CD4-positive, alpha-beta T cell (primary cell): ENCODE measurements around the gene MUC20. TPM values are rescaled to one million over a fixed set of nuclear protein-coding genes. Genes with fewer than 3 reads are reported as not detected.

Experiments used
- ATAC-seq: fragments of 200-7000 bp; cut with Tn5 transposase; one replicate; pipeline ENCODE4 v1.10.0; 2022; ENCODE audit warnings: mild to moderate bottlenecking; ENCODE audit not compliant: poor library complexity
- CTCF ChIA-PET: fragments of 350-600 bp; sonication (Branson Sonifier 250); formaldehyde crosslinking; loops from one replicate; lab custom pipeline; 2021; ENCODE audit warnings: antibody characterized with exemption, inconsistent platforms; lab: Charles Lee
- POLR2A ChIA-PET: fragments of 350-600 bp; sonication (Branson Sonifier 250); formaldehyde crosslinking; loops from one replicate; lab custom pipeline; 2021; ENCODE audit warnings: antibody characterized with exemption, inconsistent platforms; lab: Charles Lee
- DNase-seq, 14 experiments: peaks; one replicate each; pipeline ENCODE4 v3.0.0-alpha.2; 2013 to 2020; ENCODE audit warnings: mixed read lengths in 2 of 14
- H3K27ac ChIP-seq, 2 donors: one replicate each; pipeline versions ENCODE4 v1.5.1 to v1.7.0; 2013; ENCODE audit warnings: low read length in 2 of 2, low read depth in 1 of 2, mild to moderate bottlenecking in 1 of 2
- H3K27me3 ChIP-seq, 2 experiments: 1 replicate in 1 of 2; 2 replicates in 1 of 2; pipeline versions ENCODE4 v1.6.1 to v1.7.0; 2013; ENCODE audit warnings: low read length in 2 of 2, control low read depth in 1 of 2, mild to moderate bottlenecking in 1 of 2, moderate library complexity in 1 of 2; ENCODE audit not compliant: insufficient read depth in 2 of 2, control insufficient read depth in 1 of 2
- H3K36me3 ChIP-seq: one replicate; pipeline ENCODE4 v1.6.1; 2013; ENCODE audit warnings: low read length, control low read depth; ENCODE audit not compliant: insufficient read depth
- H3K4me1 ChIP-seq: one replicate; pipeline ENCODE4 v1.6.1; 2013; ENCODE audit warnings: low read length, control low read depth; ENCODE audit not compliant: insufficient read depth
- H3K4me3 ChIP-seq: one replicate; pipeline ENCODE4 v1.5.1; 2013; ENCODE audit warnings: mild to moderate bottlenecking, low read length, moderate library complexity
- H3K9me3 ChIP-seq, 2 experiments: 1 replicate in 1 of 2; 2 replicates in 1 of 2; pipeline versions ENCODE4 v1.6.1 to v1.7.0; 2013; ENCODE audit warnings: low read length in 2 of 2, mild to moderate bottlenecking in 2 of 2, control low read depth in 1 of 2, moderate library complexity in 1 of 2; ENCODE audit not compliant: control insufficient read depth in 1 of 2, insufficient read depth in 1 of 2
- H3K27ac Mint-ChIP-seq: one replicate; pipeline ENCODE4 v1.8.0; 2020; ENCODE audit warnings: mixed read lengths
- H3K27me3 Mint-ChIP-seq: one replicate; pipeline ENCODE4 v1.8.0; 2021; ENCODE audit warnings: mixed read lengths
- H3K36me3 Mint-ChIP-seq: one replicate; pipeline ENCODE4 v1.8.0; 2021; ENCODE audit warnings: low read depth, mixed read lengths
- H3K4me1 Mint-ChIP-seq: one replicate; pipeline ENCODE4 v1.8.0; 2021; ENCODE audit warnings: low read depth, mixed read lengths
- H3K4me3 Mint-ChIP-seq: one replicate; pipeline ENCODE4 v1.8.0; 2020; ENCODE audit warnings: mild to moderate bottlenecking, mixed read lengths
- H3K9me3 Mint-ChIP-seq: one replicate; pipeline ENCODE4 v1.8.0; 2020; ENCODE audit warnings: mixed read lengths
- intact Hi-C, 2 experiments: fragments of 100-400 bp; cut with DNase I in 1 of 2; cut with micrococcal nuclease in 1 of 2; formaldehyde crosslinking; loops; one replicate each; pipeline versions ENCODE4 v1.15.1 to v1.9.0; 2023 to 2025; cut with DNase I, micrococcal nuclease
- total RNA-seq, 174 experiments: library from RNA in 2 of 174; stranded (reverse) in 2 of 174; gene quantifications; one replicate each; pipeline ENCODE4 v1.2.3 and lab custom pipeline; 2021 to 2026
- TF ChIP-seq, protein P1 (sequence below): fragments of 200-600 bp; IDR thresholded peaks from one replicate; pipeline ENCODE4 v1.8.0; 2022; ENCODE audit warnings: antibody characterized with exemption, mild to moderate bottlenecking

The MUC20 gene
- total RNA-seq, 2 experiments from 2014 or later = 3.9 to 4.1 TPM

DNA sequence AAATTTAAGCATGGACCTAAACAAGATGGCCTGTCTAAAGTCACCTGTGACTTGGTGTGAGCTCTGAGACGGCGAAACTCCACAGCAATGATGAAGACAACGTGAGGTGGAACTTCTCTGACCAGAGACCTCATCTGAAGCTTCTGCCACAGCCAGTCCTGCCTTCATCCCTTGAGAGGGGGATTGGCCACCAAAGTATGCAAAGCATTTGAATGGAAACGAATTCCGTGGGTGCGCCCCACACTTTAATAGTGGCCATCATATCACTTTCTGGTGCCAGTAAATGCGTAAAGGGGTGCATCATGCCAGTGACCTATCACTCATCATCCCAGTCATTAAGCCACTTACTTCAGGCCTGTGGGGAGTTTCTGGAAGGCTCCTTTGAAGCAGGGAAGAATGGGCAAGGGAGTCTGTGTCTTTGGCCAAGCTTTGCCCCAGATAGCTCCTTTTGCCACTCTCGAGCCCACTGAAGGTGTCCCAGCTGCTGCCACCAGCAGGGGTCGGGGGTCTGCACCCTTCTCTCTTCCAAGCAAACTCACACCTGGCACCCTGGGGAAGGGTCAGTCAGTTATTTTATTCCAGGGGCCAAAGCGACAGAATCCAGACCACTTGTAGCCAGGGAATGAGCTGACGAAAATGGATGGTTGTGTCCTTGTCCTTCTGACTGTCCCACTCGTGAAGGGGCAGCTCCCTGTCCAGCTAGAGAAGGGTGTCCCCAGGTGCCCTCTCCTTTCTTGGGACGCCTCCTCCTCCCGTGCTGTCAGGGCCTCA lies 17.7 kb downstream of the MUC20 start:
- Mint-ChIP-seq H3K36me3 (peaks cover 13% of the 10 kb centered on the region), H3K9me3 (no peaks in the 10 kb centered on the region), H3K27ac (no peak overlapping the region), H3K27me3 (peaks cover 3% of the 10 kb centered on the region), H3K4me3 (no peak overlapping the region), H3K4me1 (no peaks in the 10 kb centered on the region)
- POLR2A ChIA-PET = no interaction called here
- no peak overlapping the region for H3K4me3 ChIP-seq
- peak in 1 of 14 experiments; percentile 30 for DNase-seq
- peaks cover 3% of the 10 kb centered on the region for H3K36me3 ChIP-seq
- TF ChIP-seq, protein P1, sequence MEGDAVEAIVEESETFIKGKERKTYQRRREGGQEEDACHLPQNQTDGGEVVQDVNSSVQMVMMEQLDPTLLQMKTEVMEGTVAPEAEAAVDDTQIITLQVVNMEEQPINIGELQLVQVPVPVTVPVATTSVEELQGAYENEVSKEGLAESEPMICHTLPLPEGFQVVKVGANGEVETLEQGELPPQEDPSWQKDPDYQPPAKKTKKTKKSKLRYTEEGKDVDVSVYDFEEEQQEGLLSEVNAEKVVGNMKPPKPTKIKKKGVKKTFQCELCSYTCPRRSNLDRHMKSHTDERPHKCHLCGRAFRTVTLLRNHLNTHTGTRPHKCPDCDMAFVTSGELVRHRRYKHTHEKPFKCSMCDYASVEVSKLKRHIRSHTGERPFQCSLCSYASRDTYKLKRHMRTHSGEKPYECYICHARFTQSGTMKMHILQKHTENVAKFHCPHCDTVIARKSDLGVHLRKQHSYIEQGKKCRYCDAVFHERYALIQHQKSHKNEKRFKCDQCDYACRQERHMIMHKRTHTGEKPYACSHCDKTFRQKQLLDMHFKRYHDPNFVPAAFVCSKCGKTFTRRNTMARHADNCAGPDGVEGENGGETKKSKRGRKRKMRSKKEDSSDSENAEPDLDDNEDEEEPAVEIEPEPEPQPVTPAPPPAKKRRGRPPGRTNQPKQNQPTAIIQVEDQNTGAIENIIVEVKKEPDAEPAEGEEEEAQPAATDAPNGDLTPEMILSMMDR = no peak
- CTCF ChIA-PET = interaction anchor here (0.9 kb wide), 1 partner anchor 9 kb away, joined by 3 read pairs; no protein-coding TSS in a partner anchor
- no peaks in the 10 kb centered on the region for H3K27me3 ChIP-seq
- H3K4me1 ChIP-seq = no peaks in the 10 kb centered on the region
- H3K27ac ChIP-seq = no peak overlapping the region
- intact Hi-C loops = no loop called here
- ATAC-seq = no peak
- peaks cover 0 to 9% of the 10 kb centered on the region in 2 experiments for H3K9me3 ChIP-seq

DNA sequence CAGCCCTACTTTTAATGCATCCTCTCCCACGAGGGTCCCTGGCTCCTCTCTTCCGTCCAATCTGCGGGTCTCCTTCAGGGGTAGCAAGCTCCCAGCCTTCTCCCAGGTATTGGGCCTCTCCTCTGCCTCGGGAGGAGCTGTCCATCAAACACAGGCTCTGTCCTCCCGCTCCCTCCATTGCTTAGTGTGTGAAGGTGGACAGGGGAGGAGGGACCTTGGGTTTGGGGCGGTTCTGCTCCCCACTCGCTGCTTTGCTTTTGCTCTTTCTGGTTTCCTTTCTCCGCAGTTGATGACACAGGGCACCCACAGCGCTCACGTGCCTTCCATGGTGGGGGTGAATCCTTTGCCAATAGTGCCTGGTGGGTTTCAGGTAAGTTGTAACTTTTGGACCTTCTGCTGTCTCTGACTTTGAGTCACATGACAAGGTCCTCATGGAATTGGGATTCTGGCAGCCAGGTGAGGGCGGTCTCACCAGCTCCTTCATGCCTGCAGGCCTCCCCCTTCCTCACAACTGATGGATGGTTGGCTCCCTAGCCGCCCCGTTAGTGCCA lies 18.9 kb downstream of the MUC20 start:
- ChIA-PET POLR2A (no interaction called here), CTCF (interaction anchor here (0.9 kb wide), 1 partner anchor 8 kb away, joined by 3 read pairs; no protein-coding TSS in a partner anchor)
- no peaks in the 10 kb centered on the region for H3K9me3 Mint-ChIP-seq
- H3K36me3 Mint-ChIP-seq = peaks cover 11% of the 10 kb centered on the region
- DNase-seq = peak in 1 of 14 experiments; percentile 23
- no peaks in the 10 kb centered on the region for H3K4me1 Mint-ChIP-seq
- no peaks in the 10 kb centered on the region for H3K27me3 ChIP-seq
- H3K27ac Mint-ChIP-seq = no peak overlapping the region
- peaks cover 3% of the 10 kb centered on the region for H3K27me3 Mint-ChIP-seq
- no peaks in the 10 kb centered on the region for H3K4me1 ChIP-seq
- H3K36me3 ChIP-seq = peaks cover 2% of the 10 kb centered on the region
- TF ChIP-seq, protein P1 = no peak
- peaks cover 0 to 9% of the 10 kb centered on the region in 2 experiments for H3K9me3 ChIP-seq
- no peak overlapping the region for H3K4me3 Mint-ChIP-seq
- H3K4me3 ChIP-seq = no peak overlapping the region
- intact Hi-C loops = no loop called here
- no peak overlapping the region for H3K27ac ChIP-seq
- no peak for ATAC-seq

DNA sequence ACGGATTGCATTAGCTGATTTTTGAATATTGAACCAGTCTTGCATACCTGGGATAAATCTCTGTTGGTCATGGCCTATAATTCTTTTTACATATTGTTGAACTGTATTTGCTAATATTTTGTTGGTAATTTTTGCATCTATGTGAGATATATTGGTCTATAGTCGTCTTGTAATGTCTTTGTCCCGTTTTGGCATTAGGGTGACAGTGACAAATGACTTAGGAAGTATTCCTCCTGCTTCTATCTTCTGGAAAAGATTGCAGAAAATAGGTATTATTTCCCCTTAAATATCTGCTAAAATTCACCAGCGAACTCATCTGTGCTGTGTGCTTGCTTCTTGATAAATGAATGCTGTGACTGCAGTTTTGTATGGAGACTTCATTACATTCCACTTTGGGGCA lies 23.7 kb downstream of the MUC20 start:
- no peak for ATAC-seq
- ChIA-PET POLR2A (no interaction called here), CTCF (no interaction called here)
- no peaks in the 10 kb centered on the region for H3K4me1 Mint-ChIP-seq
- TF ChIP-seq, protein P1 = no peak
- H3K27ac Mint-ChIP-seq = no peak overlapping the region
- H3K27ac ChIP-seq = no peak overlapping the region
- intact Hi-C loops = no loop called here
- H3K9me3 Mint-ChIP-seq = no peaks in the 10 kb centered on the region
- peaks cover 18% of the 10 kb centered on the region for H3K4me1 ChIP-seq
- peaks cover 3% of the 10 kb centered on the region for H3K27me3 Mint-ChIP-seq
- peaks cover 0 to 4% of the 10 kb centered on the region in 2 experiments for H3K9me3 ChIP-seq
- no peaks in the 10 kb centered on the region for H3K36me3 Mint-ChIP-seq
- no peaks in the 10 kb centered on the region for H3K36me3 ChIP-seq
- H3K27me3 ChIP-seq = no peaks in the 10 kb centered on the region
- no peak overlapping the region for H3K4me3 ChIP-seq
- no peak overlapping the region for H3K4me3 Mint-ChIP-seq
- no peak for DNase-seq
